HG03432 (cell line): ENCODE measurements around the gene SCD.

Experiments
- ATAC-seq: cut with Tn5 transposase; IDR thresholded peaks from one replicate; pipeline ENCODE4 v1.9.1; 2021; ENCODE audit warnings: mild to moderate bottlenecking, moderate library complexity; ENCODE audit not compliant: unreplicated experiment

The SCD gene

DNA sequence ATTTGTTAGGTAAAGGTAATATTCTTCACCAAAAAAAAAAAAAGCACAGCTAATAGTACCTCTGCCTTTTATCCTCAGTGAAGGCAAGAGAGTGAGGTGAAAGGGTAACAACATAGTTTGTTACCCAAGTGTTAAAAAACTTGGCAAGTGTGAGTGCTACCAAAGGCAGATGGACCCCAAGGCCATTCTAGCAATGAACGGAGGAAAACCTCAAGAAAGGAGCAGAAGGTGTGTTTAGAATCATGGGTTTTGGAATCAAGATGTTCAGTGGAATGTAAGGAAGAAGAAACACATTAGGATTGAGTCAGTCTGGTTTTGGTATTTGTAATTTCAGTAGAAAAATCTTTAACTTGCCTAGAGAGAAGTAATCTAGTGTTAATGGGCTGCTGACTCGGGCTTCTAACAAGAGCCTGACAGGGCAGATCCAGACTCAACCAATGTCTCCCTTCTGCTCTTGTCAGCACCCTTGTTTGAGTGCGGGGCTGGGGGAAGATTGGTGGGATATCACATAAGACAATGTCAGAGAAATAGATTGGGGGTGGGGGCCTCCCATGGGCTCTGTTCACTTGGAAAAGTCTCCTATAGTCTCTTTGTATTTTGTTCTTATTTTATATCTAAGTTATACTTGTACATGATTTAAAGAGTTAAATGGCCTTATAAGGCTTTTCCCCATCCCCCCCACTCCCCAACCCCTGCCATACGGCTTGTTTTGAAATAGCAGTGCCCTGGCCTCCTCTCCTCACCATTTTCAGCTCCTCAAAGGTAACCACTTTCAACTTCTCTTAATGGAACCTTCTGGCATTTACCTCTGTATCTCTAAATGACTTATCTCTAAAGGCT, 44.4 kb downstream of the SCD start:
- ATAC-seq, result no peak

DNA sequence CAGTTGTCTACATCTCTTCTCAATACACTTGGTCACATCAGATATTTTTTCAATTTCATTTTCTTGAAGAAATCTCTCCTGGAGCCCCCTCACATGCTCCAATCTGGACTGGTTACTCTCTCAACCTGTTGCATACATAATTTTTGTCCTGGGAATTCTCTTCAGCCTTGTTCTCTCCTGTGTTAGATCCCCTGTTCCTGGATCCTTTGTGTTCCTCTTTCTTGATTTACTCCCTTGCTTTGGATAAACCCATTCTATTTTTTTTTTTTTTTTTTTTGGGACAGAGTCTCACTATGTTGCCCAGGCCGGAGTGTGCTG, 45.6 kb downstream of the SCD start:
- ATAC-seq, result no peak

DNA sequence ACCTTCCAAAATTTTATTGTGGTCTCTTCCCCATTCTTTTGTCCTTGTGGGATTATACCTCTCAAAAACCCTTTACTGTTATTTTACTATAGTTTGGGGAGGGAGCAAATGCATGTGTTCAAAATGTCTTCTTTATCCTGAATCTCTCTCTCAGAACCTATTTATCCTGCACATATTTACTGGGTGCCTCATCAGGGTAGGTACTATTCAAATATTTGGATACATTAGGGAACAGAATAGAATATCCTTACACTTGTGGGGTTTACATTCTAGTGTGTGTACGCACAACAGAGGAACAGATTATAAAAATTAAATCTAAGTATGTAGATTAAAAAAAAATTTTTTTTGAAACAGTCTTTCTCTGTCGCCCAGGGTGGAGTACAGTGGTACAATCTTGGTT, 48.6 kb downstream of the SCD start:
- ATAC-seq, result no peak

DNA sequence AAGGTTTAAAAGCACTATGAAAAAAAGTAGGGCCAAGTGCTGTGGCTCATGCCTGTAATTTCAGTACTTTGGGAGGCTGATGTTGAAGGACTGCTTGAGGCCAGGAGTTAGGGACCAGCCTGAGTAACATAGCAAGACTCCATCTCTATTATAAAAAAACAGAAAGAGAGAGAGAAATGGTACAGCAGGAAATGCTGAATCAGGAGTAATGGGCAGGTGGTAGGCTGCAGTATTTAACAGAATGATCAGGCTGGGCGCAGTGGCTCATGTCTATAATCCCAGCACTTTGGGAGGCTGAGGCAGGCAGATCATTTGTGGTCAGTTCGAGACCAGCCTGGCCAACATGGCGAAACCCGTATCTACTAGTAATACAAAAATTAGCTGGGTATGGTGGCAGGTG, 49.6 kb downstream of the SCD start:
- no peak for ATAC-seq

DNA sequence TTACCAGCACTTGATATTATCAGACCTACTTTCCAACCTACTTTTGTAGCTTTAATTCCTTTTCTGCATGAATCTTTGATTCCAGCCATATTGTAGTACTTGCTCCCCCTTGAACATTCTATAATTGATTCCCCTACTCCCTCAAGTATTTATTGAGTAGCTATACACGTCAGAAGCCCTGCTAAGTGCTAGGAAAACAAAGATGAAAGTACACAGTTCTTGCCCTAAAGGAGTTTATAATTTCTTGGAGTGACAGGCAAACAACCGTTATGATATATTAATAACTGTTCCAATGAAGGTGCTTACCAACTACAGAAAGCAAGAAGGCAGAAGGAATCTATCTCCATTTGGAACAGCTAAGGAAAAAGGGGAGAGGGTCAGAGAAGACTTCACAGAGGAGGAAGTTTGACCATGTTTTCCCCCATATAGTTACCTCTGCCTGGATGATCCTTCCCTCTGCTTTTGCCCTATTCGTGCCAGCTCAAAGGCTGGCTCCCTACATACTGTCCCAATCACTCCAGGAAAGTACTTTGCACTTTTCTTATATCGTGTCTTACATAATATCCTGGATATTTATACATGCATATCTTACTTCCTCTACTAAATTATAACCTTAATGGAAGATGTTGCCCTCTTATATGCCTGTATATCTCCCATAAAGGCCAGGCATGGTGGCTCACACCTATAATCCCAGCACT, 54.7 kb downstream of the SCD start:
- no peak for ATAC-seq

DNA sequence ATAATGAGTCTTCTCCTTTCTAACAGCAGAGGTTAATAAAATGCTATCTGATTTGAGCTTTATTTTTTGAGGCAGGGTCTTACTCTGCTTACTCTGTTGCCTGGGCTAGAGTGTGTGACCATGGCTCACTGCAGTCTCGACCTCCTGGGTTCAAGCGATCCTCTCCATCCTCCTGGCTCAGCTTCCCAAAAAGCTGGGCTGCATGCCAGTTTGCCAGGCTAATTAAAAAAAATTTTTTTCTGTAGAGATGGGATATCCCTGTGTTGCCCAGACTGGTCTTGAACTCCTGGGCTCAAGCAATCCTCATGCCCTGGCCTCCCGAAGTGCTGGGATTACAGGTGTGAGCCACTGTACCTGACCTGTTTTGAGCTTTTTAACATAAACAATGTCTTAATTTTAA, 56.7 kb downstream of the SCD start:
- ATAC-seq, result no peak

- ATAC-seq, result no peak
These were observed 66.1 kb downstream of the SCD start for GRCh38 chr10:100413173-100413572.
